IPS-11a (cell line): ENCODE results near the gene CACNA2D1.

Experiments used
- H3K4me3 ChIP-seq: one replicate; pipeline ENCODE4 v1.5.1; 2013; ENCODE audit warnings: low read depth, low read length, control low read depth

CACNA2D1 gene

DNA sequence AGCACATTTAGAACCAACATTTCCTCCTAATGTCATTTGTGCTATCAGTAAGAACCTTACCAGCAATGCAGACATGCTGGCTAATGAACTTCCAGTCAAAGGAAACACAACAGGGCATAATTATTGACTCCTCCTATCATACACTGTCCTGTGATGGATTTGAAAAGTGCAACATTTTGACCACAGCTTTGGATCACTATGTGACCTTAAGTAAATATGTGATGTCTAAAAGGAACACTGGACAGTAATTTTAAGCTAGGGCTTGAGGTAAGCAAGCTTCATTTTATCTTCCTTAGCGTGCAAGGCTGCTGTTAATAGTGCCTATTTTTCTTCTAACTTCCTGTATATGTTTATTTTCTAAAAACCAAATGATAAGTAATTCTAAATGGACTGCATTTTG lies 433.2 kb downstream of the CACNA2D1 start:
- no peak overlapping the region for H3K4me3 ChIP-seq

DNA sequence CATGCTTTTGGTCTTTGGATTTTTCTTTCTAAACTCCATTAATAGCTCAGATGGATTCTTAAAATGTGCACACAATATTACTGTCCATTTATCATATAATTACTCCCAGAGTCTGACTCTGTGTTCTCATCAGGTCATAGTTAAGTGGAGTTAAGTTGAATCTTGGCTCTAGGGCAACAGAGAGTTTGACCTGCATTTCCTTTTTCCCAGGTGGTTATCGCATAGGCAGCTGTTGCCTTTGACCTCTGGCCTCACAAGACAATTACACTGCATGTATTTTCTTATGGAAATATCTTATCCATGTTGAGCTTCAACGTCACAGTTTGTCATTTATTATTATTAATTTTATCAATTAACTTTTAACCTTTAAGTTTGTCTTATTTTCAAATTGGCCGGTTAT lies 436.3 kb downstream of the CACNA2D1 start:
- no peak overlapping the region for H3K4me3 ChIP-seq

DNA sequence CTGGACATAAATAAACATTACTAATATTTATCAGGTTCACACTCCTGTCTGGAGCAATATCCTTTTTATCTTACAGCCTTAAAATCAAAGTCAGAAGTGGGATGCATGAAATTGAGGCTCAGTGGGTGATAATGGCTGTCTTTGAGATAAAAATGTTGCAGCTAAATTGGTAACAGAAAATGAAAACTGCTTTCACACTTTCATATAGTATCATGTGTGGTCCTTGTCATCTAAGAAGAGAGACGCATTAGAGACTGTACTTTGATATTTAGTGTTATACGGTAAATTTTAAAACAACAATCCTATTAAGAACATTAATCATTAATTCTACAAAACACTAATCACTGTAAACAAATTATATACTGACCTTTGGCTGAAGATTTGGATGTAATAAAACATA lies 438.5 kb downstream of the CACNA2D1 start:
- no peak overlapping the region for H3K4me3 ChIP-seq

- no peak overlapping the region for H3K4me3 ChIP-seq
Observed at GRCh38 chr7:81993186-81993585, 450.4 kb downstream of the CACNA2D1 start.

GRCh38 chr7:81990395-81990794 lies 453.2 kb downstream of the CACNA2D1 start:
- no peak overlapping the region for H3K4me3 ChIP-seq

- no peak overlapping the region for H3K4me3 ChIP-seq
Observed at GRCh38 chr7:81986723-81987470, 456.7 kb downstream of the CACNA2D1 start.

DNA sequence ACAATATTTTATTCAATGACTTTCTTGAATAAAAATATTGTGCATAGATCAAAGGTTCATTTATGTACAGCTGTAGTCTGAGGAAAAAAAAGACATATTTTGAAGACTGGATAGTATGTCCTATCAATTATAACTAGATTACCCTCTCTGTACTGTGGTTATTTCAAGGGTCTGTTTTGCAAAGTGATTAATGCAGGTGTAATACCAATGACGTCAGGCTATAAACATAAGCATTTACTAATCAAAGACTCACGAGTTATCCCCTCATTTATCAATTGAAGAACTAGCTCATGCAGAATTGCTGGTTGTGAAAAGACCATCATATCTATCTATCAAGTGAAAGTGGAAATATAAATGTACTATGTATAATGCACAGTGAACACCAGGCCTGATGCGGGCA lies 460.2 kb downstream of the CACNA2D1 start:
- no peak overlapping the region for H3K4me3 ChIP-seq

GRCh38 chr7:81973117-81973516 lies 470.5 kb downstream of the CACNA2D1 start:
- no peak overlapping the region for H3K4me3 ChIP-seq

- H3K4me3 ChIP-seq = no peak overlapping the region
Observed at GRCh38 chr7:81960026-81960425, 483.6 kb downstream of the CACNA2D1 start.

DNA sequence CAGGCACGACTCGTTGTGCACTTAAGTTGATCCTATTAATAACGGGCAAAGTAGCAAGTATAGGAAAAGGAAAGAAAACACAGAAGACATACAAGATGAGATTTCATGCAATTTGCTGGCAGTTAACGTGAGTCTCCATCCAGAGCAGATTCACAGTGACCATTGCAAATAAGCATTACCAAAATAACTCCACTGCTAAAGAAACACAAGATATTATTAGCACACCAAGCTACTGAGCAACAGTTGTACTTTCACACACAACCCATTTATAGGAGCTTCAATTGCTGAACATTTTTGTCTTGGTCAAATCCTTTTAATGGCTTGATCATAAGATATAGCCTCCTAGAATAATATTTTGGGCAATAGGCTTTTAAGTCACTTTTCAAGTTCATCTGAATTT lies 486.1 kb downstream of the CACNA2D1 start:
- H3K4me3 ChIP-seq = no peak overlapping the region

- H3K4me3 ChIP-seq = no peak overlapping the region
Observed at GRCh38 chr7:81956520-81956919, 487.1 kb downstream of the CACNA2D1 start.

GRCh38 chr7:81949306-81949705 lies 494.3 kb downstream of the CACNA2D1 start:
- H3K4me3 ChIP-seq = no peak overlapping the region

GRCh38 chr7:81944058-81944457 lies 499.5 kb downstream of the CACNA2D1 start:
- H3K4me3 ChIP-seq = no peak overlapping the region

GRCh38 chr7:81937091-81937490 lies 506.5 kb downstream of the CACNA2D1 start:
- H3K4me3 ChIP-seq = no peak overlapping the region

GRCh38 chr7:81934596-81935301 lies 508.8 kb downstream of the CACNA2D1 start:
- no peak overlapping the region for H3K4me3 ChIP-seq

DNA sequence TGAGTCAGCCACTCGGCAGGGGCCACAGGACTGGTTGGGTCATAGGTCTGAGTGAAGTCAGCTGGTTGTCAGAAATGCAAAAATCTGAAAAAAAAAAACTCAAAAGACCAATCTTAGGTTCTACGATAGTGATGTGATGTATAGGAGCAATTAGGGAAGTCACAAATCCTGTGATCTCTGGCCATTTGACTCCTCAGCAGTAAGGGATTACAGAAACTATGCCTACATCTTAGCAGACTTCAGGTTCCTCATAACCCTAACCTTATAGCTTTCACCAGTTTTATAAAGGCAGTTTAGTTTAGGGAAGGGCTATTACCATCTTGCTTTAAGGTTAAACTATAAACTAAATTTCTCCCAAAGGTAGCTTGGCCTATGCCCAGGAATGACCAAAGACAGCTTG lies 510.6 kb downstream of the CACNA2D1 start:
- no peak overlapping the region for H3K4me3 ChIP-seq

GRCh38 chr7:81929386-81929785 lies 514.2 kb downstream of the CACNA2D1 start:
- H3K4me3 ChIP-seq = no peak overlapping the region

DNA sequence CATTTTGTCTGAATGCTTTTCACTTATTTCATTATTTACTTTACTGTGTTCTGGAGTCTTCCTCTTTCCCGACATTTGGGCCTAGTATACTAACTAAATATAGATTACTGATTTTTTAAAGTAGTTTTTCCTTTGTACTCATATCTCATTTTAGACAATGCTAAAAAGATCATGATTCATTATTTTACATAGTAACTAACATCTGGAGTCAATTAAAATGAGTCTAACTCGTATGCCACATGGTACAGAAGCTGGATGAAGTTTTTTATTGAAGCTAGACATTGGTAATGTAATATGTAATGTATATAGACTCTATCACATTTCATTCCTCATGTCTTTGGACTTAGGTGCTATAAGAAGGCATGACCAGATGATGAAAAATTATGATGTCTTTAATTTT lies 517.4 kb downstream of the CACNA2D1 start:
- H3K4me3 ChIP-seq = no peak overlapping the region

DNA sequence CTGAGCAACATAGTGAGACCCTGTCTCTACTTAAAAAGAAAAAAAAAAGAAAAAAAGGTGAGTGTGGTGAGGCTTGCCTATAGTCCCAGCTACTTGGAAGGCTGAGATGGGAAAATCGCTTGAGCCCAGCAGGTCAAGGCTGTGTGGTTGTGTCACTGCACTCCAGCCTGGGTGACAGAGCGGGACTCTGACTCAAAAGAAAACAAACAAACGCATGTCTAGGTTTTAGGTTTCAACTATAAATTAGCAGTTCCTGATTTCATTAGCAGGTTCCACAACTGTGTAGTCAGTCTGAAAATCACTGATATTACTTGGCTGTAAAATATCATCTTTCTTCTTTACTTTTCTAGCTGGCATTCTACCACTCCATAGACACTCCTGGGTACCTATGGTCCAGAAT lies 518.0 kb downstream of the CACNA2D1 start:
- H3K4me3 ChIP-seq = no peak overlapping the region

GRCh38 chr7:81924494-81924893 lies 519.1 kb downstream of the CACNA2D1 start:
- no peak overlapping the region for H3K4me3 ChIP-seq

GRCh38 chr7:81919494-81919893 lies 524.1 kb downstream of the CACNA2D1 start:
- H3K4me3 ChIP-seq = no peak overlapping the region

DNA sequence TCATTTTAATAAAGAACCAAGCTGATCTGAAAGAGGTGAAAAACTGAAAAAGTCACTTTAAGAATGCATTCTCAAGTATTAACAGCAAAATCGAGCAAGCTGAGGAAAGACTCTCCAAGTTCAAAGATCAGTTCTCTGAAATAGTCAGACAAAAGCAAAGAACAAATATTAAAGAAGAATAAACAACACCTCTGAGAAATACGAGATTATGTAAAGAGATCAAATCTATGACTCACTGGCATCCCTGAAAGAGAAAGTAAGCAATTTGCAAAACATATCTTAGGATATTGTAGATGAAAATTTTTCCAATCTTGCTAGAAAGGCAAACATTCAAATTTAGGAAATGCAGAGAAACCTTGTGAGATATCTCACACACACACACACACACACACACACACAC lies 535.4 kb downstream of the CACNA2D1 start:
- H3K4me3 ChIP-seq = no peak overlapping the region

- H3K4me3 ChIP-seq = no peak overlapping the region
Observed at GRCh38 chr7:81903115-81903514, 540.5 kb downstream of the CACNA2D1 start.
